ENCODE data around the gene FXYD3.

The FXYD3 gene

GRCh38 chr19:35105047-35105410 lies 10.6 kb upstream of the FXYD3 start:
- H3K27ac ChIP-seq (ENCODE audit: insufficient read depth in 1 of 2, low read depth in 1 of 2, low read length in 2 of 2, poor library complexity in 1 of 2, severe bottlenecking in 2 of 2) = no peak overlapping the region
- WGBS (ENCODE audit: insufficient coverage) = 100% methylated on average over 6 of the region's 6 CpGs
- DNase-seq = no peak
- ChIA-PET POLR2A (no interaction called here), CTCF (interaction anchor here (1.7 kb wide), 1 partner anchor 31 kb away, joined by 4 read pairs; no protein-coding TSS in a partner anchor)
- H3K27me3 ChIP-seq (replicated peaks in 2 of 5; ENCODE audit: control insufficient read depth in 4 of 5, insufficient read depth in 5 of 5, low read length in 4 of 5) = no peaks in the 10 kb centered on the region
- H3K36me3 ChIP-seq (ENCODE audit: control insufficient read depth in 4 of 4, insufficient read depth in 4 of 4, low read length in 3 of 4) = no peaks in the 10 kb centered on the region
- no peak overlapping the region for H3K4me3 ChIP-seq (ENCODE audit: control insufficient read depth in 1 of 7, extremely low read depth in 1 of 7, insufficient read depth in 4 of 7, low read depth in 2 of 7, low read length in 6 of 7)
- H3K9me3 ChIP-seq (ENCODE audit: control extremely low read depth in 1 of 5, control insufficient read depth in 4 of 5, insufficient read depth in 2 of 5, low read depth in 1 of 5, low read length in 4 of 5) = no peaks in the 10 kb centered on the region
- H3K4me1 ChIP-seq (ENCODE audit: control extremely low read depth in 1 of 4, control insufficient read depth in 4 of 4, insufficient read depth in 4 of 4, low read length in 3 of 4) = peaks cover 0 to 7% (median 2%) of the 10 kb centered on the region in 4 experiments

GRCh38 chr19:35105411-35106290 lies 10.0 kb upstream of the FXYD3 start:
- H3K4me1 ChIP-seq (ENCODE audit: control extremely low read depth in 1 of 4, control insufficient read depth in 4 of 4, insufficient read depth in 4 of 4, low read length in 3 of 4) = peaks cover 0 to 7% (median 2%) of the 10 kb centered on the region in 4 experiments
- no peak overlapping the region for H3K4me3 ChIP-seq (ENCODE audit: control insufficient read depth in 1 of 7, extremely low read depth in 1 of 7, insufficient read depth in 4 of 7, low read depth in 2 of 7, low read length in 6 of 7)
- H3K27me3 ChIP-seq (replicated peaks in 2 of 5; ENCODE audit: control insufficient read depth in 4 of 5, insufficient read depth in 5 of 5, low read length in 4 of 5) = no peaks in the 10 kb centered on the region
- POLR2A ChIA-PET = no interaction called here
- DNase-seq = peak in 1 of 3 donors; percentile 30
- no peaks in the 10 kb centered on the region for H3K9me3 ChIP-seq (ENCODE audit: control extremely low read depth in 1 of 5, control insufficient read depth in 4 of 5, insufficient read depth in 2 of 5, low read depth in 1 of 5, low read length in 4 of 5)
- 89% methylated on average over 28 of the region's 30 CpGs for WGBS (ENCODE audit: insufficient coverage)
- no peak overlapping the region for H3K27ac ChIP-seq (ENCODE audit: insufficient read depth in 1 of 2, low read depth in 1 of 2, low read length in 2 of 2, poor library complexity in 1 of 2, severe bottlenecking in 2 of 2)
- H3K36me3 ChIP-seq (ENCODE audit: control insufficient read depth in 4 of 4, insufficient read depth in 4 of 4, low read length in 3 of 4) = no peaks in the 10 kb centered on the region
- CTCF ChIA-PET = interaction anchor here (1.0 to 1.7 kb wide), 2 partner anchors 13 to 30 kb away, joined by 4 read pairs; no protein-coding TSS in a partner anchor

GRCh38 chr19:35106291-35106583 lies 9.4 kb upstream of the FXYD3 start:
- no peak overlapping the region for H3K27ac ChIP-seq (ENCODE audit: insufficient read depth in 1 of 2, low read depth in 1 of 2, low read length in 2 of 2, poor library complexity in 1 of 2, severe bottlenecking in 2 of 2)
- 97% methylated on average over 9 of the region's 9 CpGs for WGBS (ENCODE audit: insufficient coverage)
- no peak for DNase-seq
- H3K4me3 ChIP-seq (ENCODE audit: control insufficient read depth in 1 of 7, extremely low read depth in 1 of 7, insufficient read depth in 4 of 7, low read depth in 2 of 7, low read length in 6 of 7) = no peak overlapping the region
- CTCF ChIA-PET = interaction anchor here (1.0 kb wide), 1 partner anchor 12 kb away, joined by 4 read pairs; no protein-coding TSS in a partner anchor
- H3K4me1 ChIP-seq (ENCODE audit: control extremely low read depth in 1 of 4, control insufficient read depth in 4 of 4, insufficient read depth in 4 of 4, low read length in 3 of 4) = peaks cover 0 to 7% (median 2%) of the 10 kb centered on the region in 4 experiments
- POLR2A ChIA-PET = no interaction called here
- H3K36me3 ChIP-seq (ENCODE audit: control insufficient read depth in 4 of 4, insufficient read depth in 4 of 4, low read length in 3 of 4) = no peaks in the 10 kb centered on the region
- no peaks in the 10 kb centered on the region for H3K9me3 ChIP-seq (ENCODE audit: control extremely low read depth in 1 of 5, control insufficient read depth in 4 of 5, insufficient read depth in 2 of 5, low read depth in 1 of 5, low read length in 4 of 5)
- H3K27me3 ChIP-seq (replicated peaks in 2 of 5; ENCODE audit: control insufficient read depth in 4 of 5, insufficient read depth in 5 of 5, low read length in 4 of 5) = no peaks in the 10 kb centered on the region

GRCh38 chr19:35106898-35107541 lies 8.6 kb upstream of the FXYD3 start:
- CTCF ChIA-PET = interaction anchor here (1.7 kb wide), 1 partner anchor 16 kb away, joined by 6 read pairs; no protein-coding TSS in a partner anchor
- Histone ChIP-seq H3K9me3 (ENCODE audit: control extremely low read depth in 1 of 5, control insufficient read depth in 4 of 5, insufficient read depth in 2 of 5, low read depth in 1 of 5, low read length in 4 of 5) (no peaks in the 10 kb centered on the region), H3K27me3 (replicated peaks in 2 of 5; ENCODE audit: control insufficient read depth in 4 of 5, insufficient read depth in 5 of 5, low read length in 4 of 5) (no peaks in the 10 kb centered on the region), H3K4me3 (ENCODE audit: control insufficient read depth in 1 of 7, extremely low read depth in 1 of 7, insufficient read depth in 4 of 7, low read depth in 2 of 7, low read length in 6 of 7) (no peak overlapping the region), H3K27ac (ENCODE audit: insufficient read depth in 1 of 2, low read depth in 1 of 2, low read length in 2 of 2, poor library complexity in 1 of 2, severe bottlenecking in 2 of 2) (no peak overlapping the region), H3K4me1 (ENCODE audit: control extremely low read depth in 1 of 4, control insufficient read depth in 4 of 4, insufficient read depth in 4 of 4, low read length in 3 of 4) (peaks cover 0 to 7% (median 2%) of the 10 kb centered on the region in 4 experiments), H3K36me3 (ENCODE audit: control insufficient read depth in 4 of 4, insufficient read depth in 4 of 4, low read length in 3 of 4) (no peaks in the 10 kb centered on the region)
- WGBS (ENCODE audit: insufficient coverage) = 100% methylated on average over 1 of the region's 2 CpGs
- no peak for DNase-seq
- POLR2A ChIA-PET = no interaction called here

- POLR2A ChIA-PET = no interaction called here
- H3K27me3 ChIP-seq (replicated peaks in 2 of 5; ENCODE audit: control insufficient read depth in 4 of 5, insufficient read depth in 5 of 5, low read length in 4 of 5) = no peaks in the 10 kb centered on the region
- H3K36me3 ChIP-seq (ENCODE audit: control insufficient read depth in 4 of 4, insufficient read depth in 4 of 4, low read length in 3 of 4) = no peaks in the 10 kb centered on the region
- no peak for DNase-seq
- H3K9me3 ChIP-seq (ENCODE audit: control extremely low read depth in 1 of 5, control insufficient read depth in 4 of 5, insufficient read depth in 2 of 5, low read depth in 1 of 5, low read length in 4 of 5) = no peaks in the 10 kb centered on the region
- WGBS (ENCODE audit: insufficient coverage) = 34% methylated on average over 5 of the region's 5 CpGs
- H3K4me1 ChIP-seq (ENCODE audit: control extremely low read depth in 1 of 4, control insufficient read depth in 4 of 4, insufficient read depth in 4 of 4, low read length in 3 of 4) = peaks cover 0 to 7% (median 2%) of the 10 kb centered on the region in 4 experiments
- no peak overlapping the region for H3K4me3 ChIP-seq (ENCODE audit: control insufficient read depth in 1 of 7, extremely low read depth in 1 of 7, insufficient read depth in 4 of 7, low read depth in 2 of 7, low read length in 6 of 7)
- CTCF ChIA-PET = interaction anchor here (1.0 to 1.7 kb wide), 3 partner anchors 16 to 69 kb away, joined by 3 to 6 read pairs (median 4); no protein-coding TSS in a partner anchor
- H3K27ac ChIP-seq (ENCODE audit: insufficient read depth in 1 of 2, low read depth in 1 of 2, low read length in 2 of 2, poor library complexity in 1 of 2, severe bottlenecking in 2 of 2) = no peak overlapping the region
Measured at GRCh38 chr19:35107545-35107944, 8.1 kb upstream of the FXYD3 start.

GRCh38 chr19:35108730-35109129 lies 6.9 kb upstream of the FXYD3 start:
- Histone ChIP-seq H3K4me1 (ENCODE audit: control extremely low read depth in 1 of 4, control insufficient read depth in 4 of 4, insufficient read depth in 4 of 4, low read length in 3 of 4) (peaks cover 0 to 7% (median 2%) of the 10 kb centered on the region in 4 experiments), H3K9me3 (ENCODE audit: control extremely low read depth in 1 of 5, control insufficient read depth in 4 of 5, insufficient read depth in 2 of 5, low read depth in 1 of 5, low read length in 4 of 5) (no peaks in the 10 kb centered on the region), H3K27ac (ENCODE audit: insufficient read depth in 1 of 2, low read depth in 1 of 2, low read length in 2 of 2, poor library complexity in 1 of 2, severe bottlenecking in 2 of 2) (no peak overlapping the region), H3K27me3 (replicated peaks in 2 of 5; ENCODE audit: control insufficient read depth in 4 of 5, insufficient read depth in 5 of 5, low read length in 4 of 5) (no peaks in the 10 kb centered on the region), H3K36me3 (ENCODE audit: control insufficient read depth in 4 of 4, insufficient read depth in 4 of 4, low read length in 3 of 4) (no peaks in the 10 kb centered on the region), H3K4me3 (ENCODE audit: control insufficient read depth in 1 of 7, extremely low read depth in 1 of 7, insufficient read depth in 4 of 7, low read depth in 2 of 7, low read length in 6 of 7) (no peak overlapping the region)
- CTCF ChIA-PET = interaction anchor here (1.3 to 1.6 kb wide), 2 partner anchors 42 to 71 kb away, joined by 3 read pairs; no protein-coding TSS in a partner anchor
- WGBS (ENCODE audit: insufficient coverage) = 95% methylated on average over 10 of the region's 11 CpGs
- POLR2A ChIA-PET = no interaction called here
- DNase-seq = no peak
